Mucosa of descending colon (tissue), 3 donors: Measurements from ENCODE around the gene KRTAP20-4. TPM values are rescaled to one million over a fixed set of nuclear protein-coding genes. Genes with fewer than 3 reads are reported as not detected.

Experiments used
- ATAC-seq: fragments of 200-7000 bp; cut with Tn5 transposase; one replicate; pipeline ENCODE4 v1.9.1; 2020; ENCODE audit warnings: mild to moderate bottlenecking, moderate library complexity
- DNase-seq, 3 donors: peaks; one replicate each; pipeline ENCODE4 v3.0.0-alpha.2; 2020
- H3K36me3 ChIP-seq: fragments of 200-600 bp; one replicate; pipeline ENCODE4 v1.8.0; 2021; ENCODE audit warnings: low read depth, mild to moderate bottlenecking
- H3K4me1 ChIP-seq: fragments of 200-600 bp; one replicate; pipeline ENCODE4 v1.8.0; 2021; ENCODE audit warnings: low read depth, mild to moderate bottlenecking
- H3K4me3 ChIP-seq: fragments of 200-600 bp; one replicate; pipeline ENCODE4 v1.8.0; 2021; ENCODE audit warnings: mild to moderate bottlenecking
- H3K9me3 ChIP-seq: fragments of 200-600 bp; one replicate; pipeline ENCODE4 v1.8.0; 2021; ENCODE audit warnings: mild to moderate bottlenecking
- intact Hi-C, 2 donors: fragments of 100-400 bp; cut with DNase I in 1 of 2; cut with micrococcal nuclease in 1 of 2; formaldehyde crosslinking; loops; one replicate each; pipeline versions ENCODE4 v1.11.0 to v1.11.1; 2022; cut with DNase I, micrococcal nuclease
- total RNA-seq, 3 donors: library from RNA; stranded (reverse); fragmentation: NEBNext Ultra II Directional in 2 of 3; extraction: Animal tissue kit (Norgen Biotek cat#: 25700) in 2 of 3; gene quantifications; one replicate each; pipeline versions ENCODE4 v1.2.1 to v1.2.4, GENCODE V29; 2021 to 2023
- TF ChIP-seq, protein P1 (sequence below): fragments of 200-600 bp; IDR thresholded peaks from one replicate; pipeline ENCODE4 v1.8.0; 2022; ENCODE audit warnings: antibody characterized with exemption, mild to moderate bottlenecking
- donor health status: DM: no; HTN: no; CAD: no; lungs with moderate emphysema.
- donor health status: DM: no; HTN: no; CAD: no.
- donor health status: DM: no; HTN: yes; CAD: no.

KRTAP20-4 gene
- total RNA-seq, 3 donors from 2014 or later: not detected

DNA sequence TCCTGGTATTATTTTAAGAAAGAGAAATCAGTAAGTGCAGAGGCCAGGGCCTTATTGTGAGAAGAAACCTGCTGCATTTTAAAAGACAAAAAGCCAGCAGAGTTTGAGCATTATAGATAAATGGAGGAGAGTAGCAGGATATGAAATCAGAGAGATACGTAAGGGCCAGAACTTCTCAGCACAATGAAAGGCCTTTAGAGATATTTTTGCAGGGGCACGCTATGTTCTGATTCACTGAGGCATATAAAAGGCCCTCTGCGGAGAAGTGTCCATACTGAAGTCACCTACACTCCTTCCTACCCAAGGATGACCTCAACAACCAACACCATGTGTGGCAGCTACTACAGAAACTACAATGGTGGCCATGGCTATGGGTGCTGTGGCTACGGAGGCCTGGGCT, 28.3 kb upstream of the KRTAP20-4 start, which contains the start of gene KRTAP6-3:
KRTAP6-3 (plus strand) TSS at position 301 of the 400 bp plus-strand sequence; CDS start at position 307, 6 bp downstream.
- no peaks in the 10 kb centered on the region for H3K36me3 ChIP-seq
- H3K9me3 ChIP-seq: peaks cover 44% of the 10 kb centered on the region
- H3K4me3 ChIP-seq: no peak within 1 kb of the TSS
- TF ChIP-seq, protein P1, sequence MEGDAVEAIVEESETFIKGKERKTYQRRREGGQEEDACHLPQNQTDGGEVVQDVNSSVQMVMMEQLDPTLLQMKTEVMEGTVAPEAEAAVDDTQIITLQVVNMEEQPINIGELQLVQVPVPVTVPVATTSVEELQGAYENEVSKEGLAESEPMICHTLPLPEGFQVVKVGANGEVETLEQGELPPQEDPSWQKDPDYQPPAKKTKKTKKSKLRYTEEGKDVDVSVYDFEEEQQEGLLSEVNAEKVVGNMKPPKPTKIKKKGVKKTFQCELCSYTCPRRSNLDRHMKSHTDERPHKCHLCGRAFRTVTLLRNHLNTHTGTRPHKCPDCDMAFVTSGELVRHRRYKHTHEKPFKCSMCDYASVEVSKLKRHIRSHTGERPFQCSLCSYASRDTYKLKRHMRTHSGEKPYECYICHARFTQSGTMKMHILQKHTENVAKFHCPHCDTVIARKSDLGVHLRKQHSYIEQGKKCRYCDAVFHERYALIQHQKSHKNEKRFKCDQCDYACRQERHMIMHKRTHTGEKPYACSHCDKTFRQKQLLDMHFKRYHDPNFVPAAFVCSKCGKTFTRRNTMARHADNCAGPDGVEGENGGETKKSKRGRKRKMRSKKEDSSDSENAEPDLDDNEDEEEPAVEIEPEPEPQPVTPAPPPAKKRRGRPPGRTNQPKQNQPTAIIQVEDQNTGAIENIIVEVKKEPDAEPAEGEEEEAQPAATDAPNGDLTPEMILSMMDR: no peak
- ATAC-seq: no peak
- intact Hi-C loops: no loop called here
- no peaks in the 10 kb centered on the region for H3K4me1 ChIP-seq
- no peak for DNase-seq

DNA sequence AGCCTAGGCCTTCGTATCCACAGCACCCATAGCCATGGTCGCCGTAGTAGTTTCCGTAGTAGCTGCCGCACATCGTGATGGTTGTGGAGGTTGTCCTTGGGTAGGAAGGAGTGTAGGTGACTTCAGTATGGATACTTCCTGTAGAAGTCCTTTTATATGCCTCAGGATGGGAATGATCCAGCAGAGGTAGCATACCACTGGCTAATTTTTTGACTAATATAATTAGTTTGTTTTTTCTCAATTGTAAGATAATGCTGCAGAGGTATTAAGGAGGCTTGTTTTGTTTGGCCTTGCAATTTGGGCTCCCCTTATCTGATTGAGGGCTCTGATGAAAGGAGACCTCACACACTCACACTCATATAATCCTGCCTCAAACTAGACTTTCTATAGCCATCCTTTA, 21.6 kb upstream of the KRTAP20-4 start, which contains the start of gene KRTAP6-2:
KRTAP6-2 (minus strand) TSS at position 101 of the 400 bp plus-strand sequence; CDS start at position 73, 28 bp downstream.
- ATAC-seq (no peak), DNase-seq (no peak)
- intact Hi-C loops: no loop called here

DNA sequence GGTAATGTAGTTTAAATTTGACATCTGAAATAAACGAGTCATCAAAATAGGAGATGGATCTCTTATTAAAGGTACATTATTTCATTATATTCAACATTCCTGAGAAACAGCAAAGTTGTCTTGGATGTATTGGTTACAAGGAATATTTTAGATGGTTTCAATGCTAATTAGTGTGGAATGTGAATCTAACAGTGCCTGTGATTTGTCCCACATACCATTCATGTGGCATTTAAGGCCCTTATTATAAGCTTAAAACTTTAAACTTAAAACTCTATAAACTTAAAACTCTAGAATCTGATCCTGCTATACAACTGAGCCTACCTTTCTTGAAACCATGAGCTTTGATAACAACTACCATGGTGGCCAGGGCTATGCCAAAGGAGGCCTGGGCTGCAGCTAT, 19.6 kb upstream of the KRTAP20-4 start, which contains the start of gene KRTAP22-1:
KRTAP22-1 (plus strand) TSS at position 301 of the 400 bp plus-strand sequence.
- H3K9me3 ChIP-seq: peaks cover 44% of the 10 kb centered on the region
- ATAC-seq: no peak
- DNase-seq: no peak
- H3K4me1 ChIP-seq: no peaks in the 10 kb centered on the region
- TF ChIP-seq, protein P1: no peak
- no peak within 1 kb of the TSS for H3K4me3 ChIP-seq
- intact Hi-C loops: no loop called here
- H3K36me3 ChIP-seq: no peaks in the 10 kb centered on the region

More for the DNA sequence above, 21.6 kb upstream of the KRTAP20-4 start, which contains the start of gene KRTAP6-2:
- H3K9me3 ChIP-seq: peaks cover 45% of the 10 kb centered on the region
- no peaks in the 10 kb centered on the region for H3K36me3 ChIP-seq
- no peaks in the 10 kb centered on the region for H3K4me1 ChIP-seq
- TF ChIP-seq, protein P1: no peak
- H3K4me3 ChIP-seq: no peak within 1 kb of the TSS

- TF ChIP-seq, protein P1: no peak
- Histone ChIP-seq H3K4me1 (no peaks in the 10 kb centered on the region), H3K36me3 (no peaks in the 10 kb centered on the region), H3K9me3 (peaks cover 48% of the 10 kb centered on the region), H3K4me3 (no peak overlapping the region)
- ATAC-seq: no peak
- intact Hi-C loops: no loop called here
- no peak for DNase-seq
Observed at GRCh38 chr21:30605968-30606367, 14.5 kb upstream of the KRTAP20-4 start.

DNA sequence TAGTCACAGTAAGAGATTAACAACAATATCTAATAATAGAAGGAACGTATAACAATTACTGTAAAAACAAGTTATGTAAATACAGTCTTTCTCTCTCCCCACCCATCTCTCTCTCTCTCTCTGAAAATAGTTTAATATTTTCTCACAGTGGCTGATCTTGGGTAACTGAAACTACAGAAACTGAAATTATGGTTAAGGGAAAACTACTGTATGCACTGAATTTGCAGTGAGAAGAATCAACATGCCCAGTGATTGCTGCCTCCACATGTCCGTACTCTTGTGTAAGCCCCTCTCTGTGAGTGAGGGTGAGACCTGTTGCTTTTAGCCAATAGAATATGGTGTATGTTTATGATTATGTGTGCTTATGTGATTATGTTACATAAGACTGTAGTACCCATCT, 8.3 kb upstream of the KRTAP20-4 start:
- peaks cover 53% of the 10 kb centered on the region for H3K9me3 ChIP-seq
- no peak for ATAC-seq
- intact Hi-C loops: no loop called here
- H3K4me3 ChIP-seq: no peak overlapping the region
- DNase-seq: no peak
- no peaks in the 10 kb centered on the region for H3K36me3 ChIP-seq
- no peaks in the 10 kb centered on the region for H3K4me1 ChIP-seq
- TF ChIP-seq, protein P1: no peak

- H3K36me3 ChIP-seq: no peaks in the 10 kb centered on the region
- TF ChIP-seq, protein P1: no peak
- ATAC-seq (no peak), DNase-seq (no peak)
- no peaks in the 10 kb centered on the region for H3K4me1 ChIP-seq
- intact Hi-C loops: no loop called here
- peaks cover 60% of the 10 kb centered on the region for H3K9me3 ChIP-seq
- H3K4me3 ChIP-seq: no peak within 1 kb of the TSS
Observed at GRCh38 chr21:30613836-30614235, 6.6 kb upstream of the KRTAP20-4 start, which contains the start of gene KRTAP6-1. Gene KRTAP6-1, minus strand, starts transcription at chr21:30613930. Its CDS starts 26 bp downstream, at chr21:30613904.
